ENCODE results near the gene RIPPLY3.

RIPPLY3 gene

GRCh38 chr21:36964827-36965719 is 41.4 kb upstream of the RIPPLY3 start:
- Histone ChIP-seq H3K9me3 (no peaks in the 10 kb centered on the region), H3K27ac (peak overlapping the region in 1 of 2 donors; percentile 89), H3K27me3 (no peaks in the 10 kb centered on the region), H3K4me1 (peaks cover 0 to 20% (median 11%) of the 10 kb centered on the region in 4 donors), H3K4me3 (peak overlapping the region; percentile 68 to 94), H3K36me3 (peaks cover 4 to 19% (median 15%) of the 10 kb centered on the region in 3 donors)
- DNase-seq, result no peak
- intact Hi-C loops (cut with DNase I; ENCODE audit: low total_unique reads), result no loop called here
- no peak for TF ChIP-seq CTCF (IDR thresholded peaks at IDR 0.05)

GRCh38 chr21:36965720-36966065 is 40.8 kb upstream of the RIPPLY3 start:
- DNase-seq, result no peak
- peaks cover 1 to 12% (median 10%) of the 10 kb centered on the region in 3 donors for H3K36me3 ChIP-seq
- intact Hi-C loops (cut with DNase I; ENCODE audit: low total_unique reads), result no loop called here
- H3K4me3 ChIP-seq, result peak overlapping the region; percentile 68 to 94
- peak overlapping the region; percentile 89 to 91 for H3K27ac ChIP-seq
- H3K27me3 ChIP-seq, result no peaks in the 10 kb centered on the region
- TF ChIP-seq CTCF (IDR thresholded peaks at IDR 0.05), result no peak
- H3K9me3 ChIP-seq, result no peaks in the 10 kb centered on the region
- peaks cover 0 to 20% (median 11%) of the 10 kb centered on the region in 4 donors for H3K4me1 ChIP-seq

GRCh38 chr21:36966066-36966820 is 40.3 kb upstream of the RIPPLY3 start, which contains the start of gene HLCS:
TSS of gene HLCS (minus strand) at chr21:36966669. CDS start at chr21:36966638, 31 bp downstream.
- H3K4me1 ChIP-seq, result peaks cover 0 to 20% (median 11%) of the 10 kb centered on the region in 4 donors
- H3K27ac ChIP-seq, result peak within 1 kb of the TSS; percentile 89 to 91
- peak; percentile 51 to 82 for DNase-seq
- intact Hi-C loops (cut with DNase I; ENCODE audit: low total_unique reads), result no loop called here
- peak in 1 of 2 experiments; percentile 10 for TF ChIP-seq CTCF (IDR thresholded peaks at IDR 0.05)
- H3K4me3 ChIP-seq, result peak within 1 kb of the TSS; percentile 68 to 94
- no peaks in the 10 kb centered on the region for H3K9me3 ChIP-seq
- peaks cover 0 to 7% (median 4%) of the 10 kb centered on the region in 3 donors for H3K36me3 ChIP-seq
- H3K27me3 ChIP-seq, result no peaks in the 10 kb centered on the region

- Histone ChIP-seq H3K4me1 (peaks cover 0 to 20% (median 11%) of the 10 kb centered on the region in 4 donors), H3K9me3 (no peaks in the 10 kb centered on the region), H3K36me3 (no peaks in the 10 kb centered on the region), H3K27ac (peak overlapping the region; percentile 89 to 91), H3K4me3 (peak overlapping the region; percentile 68 to 94), H3K27me3 (no peaks in the 10 kb centered on the region)
- intact Hi-C loops (cut with DNase I; ENCODE audit: low total_unique reads), result no loop called here
- DNase-seq, result peak in 1 of 2 donors; percentile 31
- no peak for TF ChIP-seq CTCF (IDR thresholded peaks at IDR 0.05)
Observed at GRCh38 chr21:36966821-36967768, 39.4 kb upstream of the RIPPLY3 start.

- no peak overlapping the region for H3K27ac ChIP-seq
- peaks cover 0 to 20% (median 11%) of the 10 kb centered on the region in 4 donors for H3K4me1 ChIP-seq
- intact Hi-C loops (cut with DNase I; ENCODE audit: low total_unique reads), result no loop called here
- H3K27me3 ChIP-seq, result no peaks in the 10 kb centered on the region
- DNase-seq, result no peak
- TF ChIP-seq CTCF (IDR thresholded peaks at IDR 0.05), result no peak
- no peaks in the 10 kb centered on the region for H3K36me3 ChIP-seq
- H3K4me3 ChIP-seq, result no peak overlapping the region
- H3K9me3 ChIP-seq, result no peaks in the 10 kb centered on the region
Observed at GRCh38 chr21:36968414-36968813, 38.1 kb upstream of the RIPPLY3 start.

Measured in tibial artery (tissue), 4 donors.